Esophagus (tissue), 2 donors: ENCODE results near the gene SNX9. TPM values are rescaled to one million over a fixed set of nuclear protein-coding genes. Genes with fewer than 3 reads are reported as not detected.

Experiments used
- H3K27ac ChIP-seq, 2 donors: one replicate each; pipeline ENCODE4 v1.5.1; 2013; ENCODE audit warnings: low read depth in 2 of 2, mild to moderate bottlenecking in 2 of 2, inconsistent platforms in 1 of 2, low read length in 1 of 2, moderate library complexity in 1 of 2
- H3K27me3 ChIP-seq, 2 donors: one replicate each; pipeline ENCODE4 v1.6.1; 2013; ENCODE audit warnings: low read length in 2 of 2, control low read depth in 1 of 2, mild to moderate bottlenecking in 1 of 2; ENCODE audit not compliant: insufficient read depth in 2 of 2, control insufficient read depth in 1 of 2
- H3K36me3 ChIP-seq, 2 donors: one replicate each; pipeline ENCODE4 v1.6.1; 2013; ENCODE audit warnings: low read length in 1 of 2; ENCODE audit not compliant: control insufficient read depth in 2 of 2, insufficient read depth in 2 of 2
- H3K4me1 ChIP-seq, 2 donors: one replicate each; pipeline ENCODE4 v1.6.1; 2013; ENCODE audit warnings: low read length in 1 of 2; ENCODE audit not compliant: control insufficient read depth in 2 of 2, insufficient read depth in 2 of 2
- H3K4me3 ChIP-seq, 2 donors: one replicate each; pipeline ENCODE4 v1.5.1; 2013; ENCODE audit warnings: low read length in 2 of 2, mild to moderate bottlenecking in 2 of 2, low read depth in 1 of 2, moderate library complexity in 1 of 2
- H3K9me3 ChIP-seq, 2 donors: one replicate each; pipeline ENCODE4 v1.6.1; 2013; ENCODE audit warnings: mild to moderate bottlenecking in 2 of 2, low read depth in 1 of 2, low read length in 1 of 2, moderate library complexity in 1 of 2; ENCODE audit not compliant: control insufficient read depth in 2 of 2, insufficient read depth in 1 of 2
- WGBS, 2 donors: extraction: QIAGEN DNeasy Blood & Tissue Kit; methylation state at CpG; one replicate each; pipeline ENCODE4 v1.1.7; 2013; 5-methylcytosine and 5-hydroxymethylcytosine counted together
- polyA plus RNA-seq, 2 donors: library from polyadenylated mRNA; stranded (reverse); fragments of 200-250 nt; gene quantifications; one replicate each; pipeline ENCODE4 v1.2.3, GENCODE V29; 2013
- donor health status: healthy with polysubstance abuse.
- donor health status: Bipolar disorder and iron deficiency.

SNX9 gene
- polyA plus RNA-seq, 2 donors: 27.8 to 78.0 TPM

GRCh38 chr6:157864185-157864761 is 41.2 kb downstream of the SNX9 start:
- Histone ChIP-seq H3K27me3 (no peaks in the 10 kb centered on the region), H3K9me3 (no peaks in the 10 kb centered on the region), H3K27ac (no peak overlapping the region), H3K4me1 (no peaks in the 10 kb centered on the region), H3K4me3 (no peak overlapping the region), H3K36me3 (peaks cover 0 to 4% of the 10 kb centered on the region in 2 donors)
- 93% methylated on average over 11 of the region's 11 CpGs for WGBS, 2 donors

- no peaks in the 10 kb centered on the region for H3K4me1 ChIP-seq
- no peaks in the 10 kb centered on the region for H3K27me3 ChIP-seq
- H3K36me3 ChIP-seq: peaks cover 0 to 13% of the 10 kb centered on the region in 2 donors
- WGBS, 2 donors: 86 to 88% methylated on average over 6 of the region's 6 CpGs
- H3K4me3 ChIP-seq: no peak overlapping the region
- no peak overlapping the region for H3K27ac ChIP-seq
- no peaks in the 10 kb centered on the region for H3K9me3 ChIP-seq
Observed at GRCh38 chr6:157865249-157865648, 42.2 kb downstream of the SNX9 start.

GRCh38 chr6:157867155-157867559 is 44.1 kb downstream of the SNX9 start:
- no peaks in the 10 kb centered on the region for H3K4me1 ChIP-seq
- H3K4me3 ChIP-seq: no peak overlapping the region
- no peaks in the 10 kb centered on the region for H3K27me3 ChIP-seq
- H3K36me3 ChIP-seq: peaks cover 0 to 19% of the 10 kb centered on the region in 2 donors
- no peak overlapping the region for H3K27ac ChIP-seq
- no peaks in the 10 kb centered on the region for H3K9me3 ChIP-seq
- 53 to 61% methylated on average over 5 of the region's 5 CpGs for WGBS, 2 donors

GRCh38 chr6:157867981-157868380 is 44.9 kb downstream of the SNX9 start:
- Histone ChIP-seq H3K27ac (no peak overlapping the region), H3K27me3 (no peaks in the 10 kb centered on the region), H3K36me3 (peaks cover 0 to 19% of the 10 kb centered on the region in 2 donors), H3K9me3 (no peaks in the 10 kb centered on the region), H3K4me1 (no peaks in the 10 kb centered on the region), H3K4me3 (no peak overlapping the region)

GRCh38 chr6:157868835-157869234 is 45.8 kb downstream of the SNX9 start:
- H3K4me3 ChIP-seq: no peak overlapping the region
- no peaks in the 10 kb centered on the region for H3K27me3 ChIP-seq
- H3K4me1 ChIP-seq: no peaks in the 10 kb centered on the region
- peaks cover 0 to 20% of the 10 kb centered on the region in 2 donors for H3K36me3 ChIP-seq
- no peaks in the 10 kb centered on the region for H3K9me3 ChIP-seq
- no peak overlapping the region for H3K27ac ChIP-seq
- 84 to 85% methylated on average over 10 of the region's 10 CpGs for WGBS, 2 donors

GRCh38 chr6:157869673-157870302 is 46.7 kb downstream of the SNX9 start:
- Histone ChIP-seq H3K27me3 (no peaks in the 10 kb centered on the region), H3K9me3 (no peaks in the 10 kb centered on the region), H3K4me3 (no peak overlapping the region), H3K36me3 (peaks cover 0 to 24% of the 10 kb centered on the region in 2 donors), H3K4me1 (no peaks in the 10 kb centered on the region), H3K27ac (no peak overlapping the region)
- WGBS, 2 donors: 94% methylated on average over 19 of the region's 19 CpGs

- Histone ChIP-seq H3K36me3 (peaks cover 3 to 23% of the 10 kb centered on the region in 2 donors), H3K27me3 (no peaks in the 10 kb centered on the region), H3K9me3 (no peaks in the 10 kb centered on the region), H3K4me1 (no peaks in the 10 kb centered on the region), H3K27ac (no peak overlapping the region), H3K4me3 (no peak overlapping the region)
- WGBS, 2 donors: 52 to 56% methylated on average over 9 of the region's 9 CpGs
Observed at GRCh38 chr6:157873735-157874344, 50.8 kb downstream of the SNX9 start.

GRCh38 chr6:157877149-157877548 is 54.1 kb downstream of the SNX9 start:
- peaks cover 3 to 7% of the 10 kb centered on the region in 2 donors for H3K36me3 ChIP-seq
- no peak overlapping the region for H3K27ac ChIP-seq
- H3K4me1 ChIP-seq: no peaks in the 10 kb centered on the region
- no peaks in the 10 kb centered on the region for H3K9me3 ChIP-seq
- WGBS, 2 donors: 94 to 96% methylated on average over 4 of the region's 4 CpGs
- H3K27me3 ChIP-seq: no peaks in the 10 kb centered on the region
- H3K4me3 ChIP-seq: no peak overlapping the region

- H3K4me1 ChIP-seq: no peaks in the 10 kb centered on the region
- no peak overlapping the region for H3K27ac ChIP-seq
- no peaks in the 10 kb centered on the region for H3K27me3 ChIP-seq
- 83 to 86% methylated on average over 7 of the region's 7 CpGs for WGBS, 2 donors
- no peaks in the 10 kb centered on the region for H3K9me3 ChIP-seq
- peaks cover 3 to 7% of the 10 kb centered on the region in 2 donors for H3K36me3 ChIP-seq
- no peak overlapping the region for H3K4me3 ChIP-seq
Observed at GRCh38 chr6:157877573-157878438, 54.8 kb downstream of the SNX9 start.
